KMS-11 (cell line): ENCODE measurements around the gene MTG1.
"Not testable (repeated sequence)": the region's sequence is repeated elsewhere in the genome, so short reads cannot be mapped to it uniquely, and the experiment has no call there.

Experiments used
- H2AFZ ChIP-seq: fragments of 200-600 bp; sonication (generic); 2 replicates; pipeline ENCODE4 v1.6.1; 2016; ENCODE audit warnings: antibody characterized with exemption, mixed run types, low read depth
- H3K27ac ChIP-seq: fragments of 200-600 bp; sonication (generic); 2 replicates; pipeline ENCODE4 v1.6.1; 2016; ENCODE audit warnings: mild to moderate bottlenecking, mixed run types
- H3K27me3 ChIP-seq: fragments of 200-600 bp; sonication (generic); 2 replicates; pipeline ENCODE4 v1.6.1; 2017; ENCODE audit warnings: mild to moderate bottlenecking, low read depth, mixed run types, moderate library complexity; ENCODE audit not compliant: insufficient read depth
- H3K36me3 ChIP-seq: fragments of 200-600 bp; sonication (generic); 2 replicates; pipeline ENCODE4 v1.6.1; 2017; ENCODE audit warnings: mild to moderate bottlenecking, mixed run types; ENCODE audit not compliant: insufficient read depth
- H3K4me1 ChIP-seq: fragments of 200-600 bp; sonication (generic); 2 replicates; pipeline ENCODE4 v1.6.1; 2016; ENCODE audit warnings: mild to moderate bottlenecking, low read depth, mixed run types; ENCODE audit not compliant: poor library complexity, severe bottlenecking
- H3K4me2 ChIP-seq: fragments of 200-600 bp; sonication (generic); 2 replicates; pipeline ENCODE4 v1.7.0; 2016; ENCODE audit warnings: mild to moderate bottlenecking, mixed run types
- H3K4me3 ChIP-seq: fragments of 200-600 bp; sonication (generic); IDR thresholded peaks from 2 replicates; pipeline ENCODE4 v1.6.1; 2017; ENCODE audit warnings: low read depth, low read length, mixed read lengths; ENCODE audit not compliant: insufficient read depth
- H3K79me2 ChIP-seq: fragments of 200-600 bp; sonication (generic); 2 replicates; pipeline ENCODE4 v1.6.1; 2016; ENCODE audit warnings: low read depth, mixed run types; ENCODE audit not compliant: insufficient read depth
- H3K9ac ChIP-seq: fragments of 200-600 bp; sonication (generic); 2 replicates; pipeline ENCODE4 v1.6.1; 2016; ENCODE audit warnings: mild to moderate bottlenecking, mixed run types
- H4K20me1 ChIP-seq: fragments of 200-600 bp; sonication (generic); 2 replicates; pipeline ENCODE4 v1.6.1; 2016; ENCODE audit warnings: mild to moderate bottlenecking, mixed run types; ENCODE audit not compliant: insufficient read depth
- TF ChIP-seq, protein P1 (sequence below): fragments of 200-600 bp; sonication (generic); conservative IDR thresholded peaks from 2 replicates; pipeline ENCODE4 v1.6.1; 2017; ENCODE audit warnings: low read depth, mild to moderate bottlenecking, antibody characterized with exemption, low read length, moderate library complexity, mixed read lengths

The MTG1 gene

DNA sequence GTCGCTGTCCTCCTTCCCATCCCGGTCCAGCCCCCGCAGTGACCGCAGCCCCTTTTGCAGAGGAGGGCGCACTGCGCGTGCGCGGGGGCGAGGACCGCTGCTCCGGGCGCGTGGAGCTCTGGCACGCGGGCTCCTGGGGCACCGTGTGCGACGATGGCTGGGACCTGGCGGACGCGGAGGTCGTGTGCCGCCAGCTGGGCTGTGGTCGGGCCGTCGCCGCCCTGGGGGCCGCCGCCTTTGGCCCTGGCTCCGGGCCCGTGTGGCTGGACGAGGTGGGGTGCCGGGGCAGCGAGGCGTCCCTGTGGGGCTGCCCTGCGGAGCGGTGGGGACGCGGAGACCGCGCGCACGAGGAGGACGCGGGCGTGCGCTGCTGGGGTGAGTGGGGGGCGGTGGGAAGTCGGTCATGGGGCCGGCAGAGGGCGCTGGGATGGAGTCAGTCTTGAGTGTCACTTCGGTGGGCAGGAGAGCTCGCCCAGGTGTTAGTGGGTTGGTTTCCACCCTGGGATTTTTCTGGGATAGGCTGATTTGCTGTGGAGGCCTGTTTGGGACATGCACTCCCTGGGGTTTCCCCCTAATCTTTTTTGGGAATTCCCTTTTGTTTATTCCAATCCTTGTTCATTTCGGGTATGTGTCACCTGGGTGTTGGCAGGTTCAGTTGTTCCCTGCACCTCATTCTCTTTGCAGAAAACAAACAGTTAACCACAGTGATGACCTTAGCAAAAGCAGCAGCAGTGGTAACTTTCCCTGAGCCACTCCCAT lies 71.4 kb downstream of the MTG1 start:
- Histone ChIP-seq H3K27ac (no peak overlapping the region), H3K9ac (no peak overlapping the region), H3K4me2 (no peak overlapping the region), H3K4me1 (no peaks in the 10 kb centered on the region), H3K27me3 (no peaks in the 10 kb centered on the region), H3K36me3 (no peaks in the 10 kb centered on the region), H2AFZ (no peak overlapping the region), H3K79me2 (no peaks in the 10 kb centered on the region), H4K20me1 (no peaks in the 10 kb centered on the region), H3K4me3 (no peak overlapping the region)
- TF ChIP-seq, protein P1, sequence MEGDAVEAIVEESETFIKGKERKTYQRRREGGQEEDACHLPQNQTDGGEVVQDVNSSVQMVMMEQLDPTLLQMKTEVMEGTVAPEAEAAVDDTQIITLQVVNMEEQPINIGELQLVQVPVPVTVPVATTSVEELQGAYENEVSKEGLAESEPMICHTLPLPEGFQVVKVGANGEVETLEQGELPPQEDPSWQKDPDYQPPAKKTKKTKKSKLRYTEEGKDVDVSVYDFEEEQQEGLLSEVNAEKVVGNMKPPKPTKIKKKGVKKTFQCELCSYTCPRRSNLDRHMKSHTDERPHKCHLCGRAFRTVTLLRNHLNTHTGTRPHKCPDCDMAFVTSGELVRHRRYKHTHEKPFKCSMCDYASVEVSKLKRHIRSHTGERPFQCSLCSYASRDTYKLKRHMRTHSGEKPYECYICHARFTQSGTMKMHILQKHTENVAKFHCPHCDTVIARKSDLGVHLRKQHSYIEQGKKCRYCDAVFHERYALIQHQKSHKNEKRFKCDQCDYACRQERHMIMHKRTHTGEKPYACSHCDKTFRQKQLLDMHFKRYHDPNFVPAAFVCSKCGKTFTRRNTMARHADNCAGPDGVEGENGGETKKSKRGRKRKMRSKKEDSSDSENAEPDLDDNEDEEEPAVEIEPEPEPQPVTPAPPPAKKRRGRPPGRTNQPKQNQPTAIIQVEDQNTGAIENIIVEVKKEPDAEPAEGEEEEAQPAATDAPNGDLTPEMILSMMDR = no peak

DNA sequence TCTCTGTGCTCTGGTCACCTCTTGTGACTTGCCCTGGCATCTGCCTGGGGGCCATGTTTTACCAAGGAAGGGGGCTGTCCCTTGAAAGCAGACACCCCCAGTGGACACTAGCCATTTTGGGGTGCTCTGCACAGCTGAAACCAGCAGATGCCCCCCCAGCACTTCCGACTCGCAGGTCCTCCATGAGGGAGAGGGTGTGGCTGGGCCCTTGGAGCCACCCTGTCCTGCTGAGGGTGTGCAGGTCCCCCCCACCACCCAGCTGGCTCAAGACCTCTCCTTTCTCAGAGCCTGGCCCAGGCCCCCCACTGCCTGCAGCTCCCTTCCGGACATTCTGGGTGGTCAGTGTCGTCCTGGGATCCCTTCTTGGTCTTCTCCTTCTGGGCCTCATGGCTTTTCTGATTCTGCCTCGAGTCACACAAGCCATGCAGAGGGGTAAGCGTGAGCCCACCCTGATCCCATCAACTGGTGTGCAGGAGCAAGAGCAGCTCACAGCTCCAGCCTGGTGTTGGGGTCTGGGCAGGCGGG lies 72.1 kb downstream of the MTG1 start:
- H3K79me2 ChIP-seq = no peaks in the 10 kb centered on the region

DNA sequence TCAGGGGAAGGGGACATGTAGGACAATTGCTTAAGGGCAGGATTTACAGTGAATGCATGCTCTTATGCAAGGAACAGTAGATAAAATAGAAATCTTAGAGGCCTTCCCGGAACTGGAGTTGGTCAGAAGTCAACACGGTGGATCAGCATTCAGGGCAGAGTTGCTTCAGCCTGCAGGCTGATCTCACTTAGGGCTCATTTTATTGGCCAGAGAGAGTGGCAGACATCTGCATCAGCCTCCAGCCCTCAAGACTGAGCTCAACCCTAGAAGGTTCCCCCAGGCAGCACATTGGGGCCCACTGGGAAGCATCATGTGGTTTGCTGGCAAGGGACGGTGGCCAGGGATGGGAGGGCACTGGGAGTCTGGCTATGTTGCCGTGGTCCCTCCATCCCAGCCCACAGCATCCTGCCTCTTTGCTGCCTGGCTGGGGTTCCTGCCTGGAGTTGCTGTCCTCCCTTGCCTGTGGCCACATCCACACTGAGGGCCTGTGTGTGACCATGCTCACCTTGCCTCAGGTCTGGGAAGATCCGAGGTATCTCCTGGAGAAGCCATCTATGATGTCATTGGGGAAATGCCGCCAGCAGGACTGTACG lies 72.8 kb downstream of the MTG1 start:
- no peaks in the 10 kb centered on the region for H3K36me3 ChIP-seq
- no peak overlapping the region for H2AFZ ChIP-seq
- no peak overlapping the region for H3K4me3 ChIP-seq
- H3K27ac ChIP-seq = no peak overlapping the region
- H3K27me3 ChIP-seq = no peaks in the 10 kb centered on the region
- no peak overlapping the region for H3K9ac ChIP-seq
- no peak overlapping the region for H3K4me2 ChIP-seq
- no peaks in the 10 kb centered on the region for H4K20me1 ChIP-seq
- TF ChIP-seq, protein P1 = no peak
- H3K79me2 ChIP-seq = no peaks in the 10 kb centered on the region
- H3K4me1 ChIP-seq = no peaks in the 10 kb centered on the region

More for the DNA sequence above, 72.1 kb downstream of the MTG1 start:
- Histone ChIP-seq H3K27me3 (no peaks in the 10 kb centered on the region), H3K9ac (no peak overlapping the region), H4K20me1 (no peaks in the 10 kb centered on the region), H3K27ac (no peak overlapping the region), H3K4me1 (no peaks in the 10 kb centered on the region), H2AFZ (no peak overlapping the region), H3K4me2 (no peak overlapping the region), H3K36me3 (no peaks in the 10 kb centered on the region), H3K4me3 (no peak overlapping the region)
- TF ChIP-seq, protein P1 = no peak

DNA sequence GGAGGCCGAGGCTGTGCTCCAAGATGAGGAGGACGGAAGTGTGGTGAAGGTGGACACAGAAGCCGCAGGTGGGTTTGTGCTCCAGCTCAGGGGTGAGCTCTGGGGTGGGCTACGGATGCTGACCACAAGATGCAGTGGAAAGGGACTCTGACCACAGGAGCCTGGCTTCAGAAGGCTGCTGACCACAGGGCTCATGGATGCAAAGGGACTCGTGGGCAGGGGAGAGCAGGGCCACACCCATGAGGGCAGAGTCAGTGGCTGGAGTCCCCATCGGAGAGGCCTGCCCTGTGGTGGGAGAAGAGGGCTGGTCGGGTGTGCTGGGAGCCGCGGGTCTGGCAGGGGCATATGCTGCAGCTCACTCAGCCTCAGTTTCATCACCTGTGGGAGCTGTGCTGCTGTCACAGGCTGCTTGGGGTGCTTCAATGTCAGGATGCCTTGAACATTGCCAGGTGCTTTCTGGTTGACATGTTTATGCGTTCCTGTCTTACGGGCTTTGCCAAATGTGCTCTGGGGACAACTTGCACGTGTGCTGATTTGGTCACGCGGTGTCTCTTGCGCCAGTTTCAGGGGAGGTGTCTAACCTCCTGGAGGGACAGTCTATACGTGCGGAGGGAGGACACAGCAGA lies 73.4 kb downstream of the MTG1 start:
- no peaks in the 10 kb centered on the region for H3K79me2 ChIP-seq
- no peaks in the 10 kb centered on the region for H3K36me3 ChIP-seq
- H3K4me2 ChIP-seq = no peak overlapping the region
- H3K27ac ChIP-seq = no peak overlapping the region
- no peak overlapping the region for H3K9ac ChIP-seq
- no peak overlapping the region for H3K4me3 ChIP-seq
- TF ChIP-seq, protein P1 = no peak
- H3K27me3 ChIP-seq = no peaks in the 10 kb centered on the region
- H3K4me1 ChIP-seq = no peaks in the 10 kb centered on the region
- H2AFZ ChIP-seq = no peak overlapping the region
- no peaks in the 10 kb centered on the region for H4K20me1 ChIP-seq

DNA sequence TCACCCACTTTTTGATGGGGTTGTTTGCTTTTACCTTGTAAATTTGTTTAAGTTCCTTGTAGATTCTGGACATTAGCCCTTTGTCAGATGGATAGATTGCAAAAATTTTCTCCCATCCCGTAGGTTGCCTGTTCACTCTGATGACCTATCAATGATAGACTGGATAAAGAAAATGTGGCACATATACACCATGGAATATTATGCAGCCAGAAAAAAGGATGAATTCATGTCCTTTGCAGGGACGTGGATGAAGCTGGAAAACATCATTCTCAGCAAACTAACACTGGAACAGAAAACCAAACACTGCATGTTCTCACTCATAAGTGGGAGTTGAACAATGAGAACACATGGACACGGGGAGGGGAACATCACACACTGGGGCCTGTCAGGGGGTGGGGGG lies 75.2 kb downstream of the MTG1 start:
- H3K36me3 ChIP-seq, H2AFZ ChIP-seq, H3K9ac ChIP-seq, H3K27me3 ChIP-seq, H4K20me1 ChIP-seq, H3K4me1 ChIP-seq, H3K79me2 ChIP-seq, H3K4me2 ChIP-seq, H3K27ac ChIP-seq, H3K4me3 ChIP-seq: not testable (repeated sequence)
